Astrocyte (in vitro differentiated cells and primary cell): ENCODE data around the gene PACRGL. TPM values are rescaled to one million over a fixed set of nuclear protein-coding genes. Genes with fewer than 3 reads are reported as not detected.
A peak's percentile ranks its signal among the peaks of the same experiment; 100 is the strongest.

Source experiments
- DNase-seq: peaks from one replicate; pipeline ENCODE4 v3.0.0-alpha.2; 2010; ENCODE audit warnings: low read depth
- FAIRE-seq: peaks from 2 replicates; lab custom pipeline; 2011; peaks lifted over from hg19 to GRCh38; lab: Jason Lieb, UNC
- H2AFZ ChIP-seq: 2 replicates; pipeline ENCODE4 v1.6.0; 2012; ENCODE audit warnings: low read depth, low read length, inconsistent platforms
- H3K27ac ChIP-seq: 2 replicates; pipeline ENCODE4 v1.5.1; 2011; ENCODE audit warnings: low read depth, low read length, inconsistent platforms
- H3K27me3 ChIP-seq: 2 replicates; pipeline ENCODE4 v1.6.0; 2011; ENCODE audit warnings: low read length, inconsistent platforms; ENCODE audit not compliant: insufficient read depth
- H3K36me3 ChIP-seq: 2 replicates; pipeline ENCODE4 v1.5.1; 2011; ENCODE audit warnings: low read length, inconsistent platforms; ENCODE audit not compliant: insufficient read depth
- H3K4me1 ChIP-seq: 2 replicates; pipeline ENCODE4 v1.5.1; 2011; ENCODE audit warnings: low read length, inconsistent platforms; ENCODE audit not compliant: insufficient read depth
- H3K4me2 ChIP-seq: 2 replicates; pipeline ENCODE4 v1.6.0; 2012; ENCODE audit warnings: low read length, inconsistent platforms
- H3K4me3 ChIP-seq: 2 replicates; pipeline ENCODE4 v1.5.1; 2011; ENCODE audit warnings: low read depth, mild to moderate bottlenecking, low read length, inconsistent platforms; ENCODE audit not compliant: insufficient read depth
- H3K79me2 ChIP-seq: 2 replicates; pipeline ENCODE4 v1.6.0; 2012; ENCODE audit warnings: mild to moderate bottlenecking, low read length, inconsistent platforms; ENCODE audit not compliant: insufficient read depth
- H3K9ac ChIP-seq: 2 replicates; pipeline ENCODE4 v1.6.0; 2012; ENCODE audit warnings: mild to moderate bottlenecking, low read length, inconsistent platforms
- H3K9me3 ChIP-seq: 2 replicates; pipeline ENCODE4 v1.5.1; 2012; ENCODE audit warnings: low read depth, mild to moderate bottlenecking, low read length, inconsistent platforms; ENCODE audit not compliant: insufficient read depth
- H4K20me1 ChIP-seq: 2 replicates; pipeline ENCODE4 v1.6.0; 2012; ENCODE audit warnings: low read length, inconsistent platforms; ENCODE audit not compliant: insufficient read depth
- H3K27ac Mint-ChIP-seq: one replicate; pipeline ENCODE4 v1.8.0; 2021; ENCODE audit warnings: mild to moderate bottlenecking, mixed read lengths; ENCODE audit not compliant: unreplicated experiment
- H3K27me3 Mint-ChIP-seq: one replicate; pipeline ENCODE4 v1.8.0; 2021; ENCODE audit warnings: low read depth, mixed read lengths; ENCODE audit not compliant: unreplicated experiment
- H3K36me3 Mint-ChIP-seq: one replicate; pipeline ENCODE4 v1.8.0; 2021; ENCODE audit warnings: low read depth, mixed read lengths; ENCODE audit not compliant: unreplicated experiment
- H3K4me1 Mint-ChIP-seq: one replicate; pipeline ENCODE4 v1.8.0; 2021; ENCODE audit warnings: low read depth, mixed read lengths; ENCODE audit not compliant: unreplicated experiment
- H3K4me3 Mint-ChIP-seq: one replicate; pipeline ENCODE4 v1.8.0; 2021; ENCODE audit warnings: mild to moderate bottlenecking, moderate library complexity, mixed read lengths; ENCODE audit not compliant: unreplicated experiment
- H3K9me3 Mint-ChIP-seq: one replicate; pipeline ENCODE4 v1.8.0; 2021; ENCODE audit warnings: mild to moderate bottlenecking, mixed read lengths; ENCODE audit not compliant: unreplicated experiment
- EZH2 ChIP-seq: IDR thresholded peaks from 2 replicates; pipeline ENCODE4 v1.6.1; 2012; ENCODE audit warnings: mild to moderate bottlenecking, low read length, inconsistent platforms; ENCODE audit not compliant: insufficient read depth
- total RNA-seq: library from RNA; stranded (reverse); gene quantifications from 2 replicates; pipeline ENCODE4 v1.2.1, GENCODE V29; 2021
- TF ChIP-seq, protein P1 (sequence below): IDR thresholded peaks from 2 replicates; pipeline ENCODE4 v1.5.1; 2011; ENCODE audit warnings: low read depth, mild to moderate bottlenecking, inconsistent platforms, low read length, moderate library complexity; ENCODE audit not compliant: insufficient read depth

PACRGL gene
- total RNA-seq, 1 donor from 2014 or later = 12.3 TPM

GRCh38 chr4:20761826-20762225 lies 61.6 kb downstream of the PACRGL start:
- Histone ChIP-seq H2AFZ (no peak overlapping the region), H3K4me2 (no peak overlapping the region), H3K4me1 (no peaks in the 10 kb centered on the region), H3K9me3 (no peaks in the 10 kb centered on the region), H3K4me3 (no peak overlapping the region), H3K36me3 (no peaks in the 10 kb centered on the region), H3K27ac (no peak overlapping the region), H3K9ac (no peak overlapping the region), H4K20me1 (no peaks in the 10 kb centered on the region), H3K79me2 (no peaks in the 10 kb centered on the region), H3K27me3 (no peaks in the 10 kb centered on the region)
- Mint-ChIP-seq H3K36me3 (no peaks in the 10 kb centered on the region), H3K9me3 (no peaks in the 10 kb centered on the region), H3K27me3 (no peaks in the 10 kb centered on the region), H3K27ac (no peak overlapping the region), H3K4me3 (no peak overlapping the region), H3K4me1 (peaks cover 6% of the 10 kb centered on the region)
- FAIRE-seq (no peak), DNase-seq (no peak)
- no peak for TF ChIP-seq EZH2
- TF ChIP-seq, protein P1, sequence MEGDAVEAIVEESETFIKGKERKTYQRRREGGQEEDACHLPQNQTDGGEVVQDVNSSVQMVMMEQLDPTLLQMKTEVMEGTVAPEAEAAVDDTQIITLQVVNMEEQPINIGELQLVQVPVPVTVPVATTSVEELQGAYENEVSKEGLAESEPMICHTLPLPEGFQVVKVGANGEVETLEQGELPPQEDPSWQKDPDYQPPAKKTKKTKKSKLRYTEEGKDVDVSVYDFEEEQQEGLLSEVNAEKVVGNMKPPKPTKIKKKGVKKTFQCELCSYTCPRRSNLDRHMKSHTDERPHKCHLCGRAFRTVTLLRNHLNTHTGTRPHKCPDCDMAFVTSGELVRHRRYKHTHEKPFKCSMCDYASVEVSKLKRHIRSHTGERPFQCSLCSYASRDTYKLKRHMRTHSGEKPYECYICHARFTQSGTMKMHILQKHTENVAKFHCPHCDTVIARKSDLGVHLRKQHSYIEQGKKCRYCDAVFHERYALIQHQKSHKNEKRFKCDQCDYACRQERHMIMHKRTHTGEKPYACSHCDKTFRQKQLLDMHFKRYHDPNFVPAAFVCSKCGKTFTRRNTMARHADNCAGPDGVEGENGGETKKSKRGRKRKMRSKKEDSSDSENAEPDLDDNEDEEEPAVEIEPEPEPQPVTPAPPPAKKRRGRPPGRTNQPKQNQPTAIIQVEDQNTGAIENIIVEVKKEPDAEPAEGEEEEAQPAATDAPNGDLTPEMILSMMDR = no peak

- no peaks in the 10 kb centered on the region for H3K36me3 Mint-ChIP-seq
- TF ChIP-seq, protein P1 = no peak
- TF ChIP-seq EZH2 = no peak
- Histone ChIP-seq H2AFZ (no peak overlapping the region), H3K79me2 (no peaks in the 10 kb centered on the region), H3K9ac (no peak overlapping the region), H3K4me3 (no peak overlapping the region), H3K36me3 (no peaks in the 10 kb centered on the region), H3K27me3 (no peaks in the 10 kb centered on the region), H3K4me2 (no peak overlapping the region), H3K4me1 (no peaks in the 10 kb centered on the region), H3K27ac (no peak overlapping the region), H4K20me1 (no peaks in the 10 kb centered on the region), H3K9me3 (no peaks in the 10 kb centered on the region)
- no peak overlapping the region for H3K27ac Mint-ChIP-seq
- no peaks in the 10 kb centered on the region for H3K27me3 Mint-ChIP-seq
- H3K4me3 Mint-ChIP-seq = no peak overlapping the region
- H3K9me3 Mint-ChIP-seq = no peaks in the 10 kb centered on the region
- H3K4me1 Mint-ChIP-seq = peaks cover 6% of the 10 kb centered on the region
- DNase-seq (peak; percentile 14), FAIRE-seq (no peak)
These were observed 64.2 kb downstream of the PACRGL start for GRCh38 chr4:20764366-20764992.

DNA sequence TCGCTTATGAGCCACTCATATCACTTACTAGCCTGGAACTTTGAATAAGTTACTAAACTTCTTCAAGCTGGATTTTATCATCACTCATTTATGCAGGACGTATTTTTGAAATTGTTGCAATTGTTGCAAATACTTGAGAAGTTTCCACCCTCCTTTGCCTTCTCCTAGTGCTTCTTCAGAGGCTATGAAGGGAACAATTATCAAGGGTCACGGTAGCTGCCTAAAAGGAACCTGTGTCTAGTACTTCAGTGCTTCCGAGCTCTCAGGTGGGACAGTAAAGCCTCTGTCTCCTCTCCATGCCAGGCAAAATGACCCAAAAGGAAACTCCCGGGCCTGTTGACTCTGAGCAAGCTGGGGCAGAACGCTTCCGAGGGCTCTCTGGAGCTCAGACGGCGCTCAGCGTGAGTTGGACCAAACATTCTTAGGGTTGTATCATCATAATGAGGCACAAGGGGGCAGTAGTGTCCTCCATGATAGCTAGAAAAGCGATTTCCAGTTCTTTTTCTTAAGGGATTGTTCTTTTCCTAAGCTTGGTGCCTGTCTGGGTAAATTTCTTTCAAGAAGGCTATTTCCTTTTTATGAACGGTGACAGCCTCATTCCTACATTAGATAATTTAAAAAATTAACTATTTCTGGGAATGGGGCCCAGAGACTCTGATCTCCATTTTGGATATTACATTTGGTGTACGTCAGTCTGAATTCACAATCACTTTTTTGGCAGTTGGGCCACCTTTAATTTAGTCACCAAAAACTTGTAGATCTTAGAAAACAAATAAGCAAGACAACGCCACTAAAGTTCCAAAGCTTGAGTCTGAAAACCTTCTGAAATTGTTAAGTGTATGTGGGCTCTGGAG lies 73.1 kb downstream of the PACRGL start:
- no peak for TF ChIP-seq EZH2
- TF ChIP-seq, protein P1 = peak; percentile 65
- no peaks in the 10 kb centered on the region for H3K9me3 ChIP-seq
- no peaks in the 10 kb centered on the region for H3K36me3 Mint-ChIP-seq
- peak overlapping the region; percentile 56 for H3K4me2 ChIP-seq
- H3K27me3 ChIP-seq = peaks cover 3% of the 10 kb centered on the region
- H3K9me3 Mint-ChIP-seq = no peaks in the 10 kb centered on the region
- H3K27ac ChIP-seq = no peak overlapping the region
- no peak overlapping the region for H3K4me3 ChIP-seq
- no peaks in the 10 kb centered on the region for H3K36me3 ChIP-seq
- no peaks in the 10 kb centered on the region for H3K79me2 ChIP-seq
- no peaks in the 10 kb centered on the region for H3K4me1 ChIP-seq
- peak; percentile 18 for DNase-seq
- FAIRE-seq = peak; percentile 34
- peaks cover 2% of the 10 kb centered on the region for H3K27me3 Mint-ChIP-seq
- H4K20me1 ChIP-seq = no peaks in the 10 kb centered on the region
- H3K4me1 Mint-ChIP-seq = no peaks in the 10 kb centered on the region
- no peak overlapping the region for H3K27ac Mint-ChIP-seq
- H3K4me3 Mint-ChIP-seq = no peak overlapping the region
- peak overlapping the region; percentile 61 for H2AFZ ChIP-seq
- no peak overlapping the region for H3K9ac ChIP-seq
